ENCODE results near the gene ERCC6L2.

Gene ERCC6L2

DNA sequence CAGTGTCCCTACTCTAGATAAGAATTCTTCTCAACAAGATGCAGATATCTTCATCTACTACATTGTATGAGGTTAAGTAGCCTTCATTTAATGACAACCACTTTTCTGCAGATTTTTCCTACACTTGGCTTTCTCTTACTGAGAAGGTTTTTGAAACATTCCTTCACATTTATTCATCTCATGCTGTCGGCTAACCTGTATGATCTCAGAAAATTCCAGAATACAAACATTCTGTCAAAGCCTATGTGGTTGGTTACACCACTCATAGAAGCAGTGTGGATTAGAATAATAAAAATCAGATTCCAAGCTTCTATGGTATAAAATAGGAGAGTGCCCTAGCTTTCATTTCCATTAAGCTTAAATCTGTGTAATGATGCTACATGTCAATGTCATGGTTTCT is 39.4 kb upstream of the ERCC6L2 start:
- no peak for TF ChIP-seq CTCF (conservative IDR thresholded peaks at IDR 0.05; ENCODE audit: low read depth, low read length)
- Histone ChIP-seq H3K4me1 (ENCODE audit: low read depth, poor library complexity, severe bottlenecking) (no peaks in the 10 kb centered on the region), H3K4me3 (IDR thresholded peaks at IDR 0.05; ENCODE audit: insufficient read depth, low read depth, low read length) (no peak overlapping the region), H3K4me2 (no peak overlapping the region), H3K27me3 (ENCODE audit: insufficient read depth, low read depth) (no peaks in the 10 kb centered on the region), H3K9ac (no peak overlapping the region), H3K79me2 (ENCODE audit: insufficient read depth, low read depth) (no peaks in the 10 kb centered on the region), H2AFZ (ENCODE audit: low read depth) (no peak overlapping the region), H3K36me3 (ENCODE audit: insufficient read depth) (no peaks in the 10 kb centered on the region), H3K27ac (no peak overlapping the region), H4K20me1 (ENCODE audit: insufficient read depth) (no peaks in the 10 kb centered on the region)

GRCh38 chr9:95839012-95839411 is 36.5 kb upstream of the ERCC6L2 start:
- no peak overlapping the region for H3K4me2 ChIP-seq
- TF ChIP-seq CTCF (conservative IDR thresholded peaks at IDR 0.05; ENCODE audit: low read depth, low read length): no peak
- H3K4me3 ChIP-seq (IDR thresholded peaks at IDR 0.05; ENCODE audit: insufficient read depth, low read depth, low read length): no peak overlapping the region
- no peaks in the 10 kb centered on the region for H3K27me3 ChIP-seq (ENCODE audit: insufficient read depth, low read depth)
- no peaks in the 10 kb centered on the region for H3K36me3 ChIP-seq (ENCODE audit: insufficient read depth)
- H3K4me1 ChIP-seq (ENCODE audit: low read depth, poor library complexity, severe bottlenecking): no peaks in the 10 kb centered on the region
- no peak overlapping the region for H2AFZ ChIP-seq (ENCODE audit: low read depth)
- no peaks in the 10 kb centered on the region for H3K79me2 ChIP-seq (ENCODE audit: insufficient read depth, low read depth)
- H4K20me1 ChIP-seq (ENCODE audit: insufficient read depth): no peaks in the 10 kb centered on the region
- H3K27ac ChIP-seq: no peak overlapping the region
- no peak overlapping the region for H3K9ac ChIP-seq

DNA sequence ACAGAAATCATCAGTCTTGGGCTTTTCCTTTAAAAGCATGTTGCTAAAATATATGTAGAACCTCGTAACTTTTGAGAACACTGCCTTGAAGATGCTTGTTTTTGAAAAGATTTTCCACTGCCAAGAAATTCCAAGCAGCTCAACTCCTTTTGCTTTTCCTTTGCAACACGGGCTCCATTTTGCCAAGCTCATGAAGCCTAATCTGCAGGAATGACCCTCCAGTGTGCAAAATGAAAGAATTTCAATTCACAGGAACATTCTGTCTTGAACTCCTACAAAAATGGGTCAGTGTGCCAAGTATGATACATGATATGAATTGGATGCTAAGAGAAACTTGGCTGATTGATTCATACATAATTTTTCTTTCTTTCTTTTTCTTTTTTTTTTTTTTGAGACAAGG is 35.4 kb upstream of the ERCC6L2 start:
- Histone ChIP-seq H3K4me1 (ENCODE audit: low read depth, poor library complexity, severe bottlenecking) (no peaks in the 10 kb centered on the region), H3K27me3 (ENCODE audit: insufficient read depth, low read depth) (no peaks in the 10 kb centered on the region), H3K4me2 (no peak overlapping the region), H2AFZ (ENCODE audit: low read depth) (no peak overlapping the region), H3K27ac (no peak overlapping the region), H3K9ac (no peak overlapping the region), H3K4me3 (IDR thresholded peaks at IDR 0.05; ENCODE audit: insufficient read depth, low read depth, low read length) (no peak overlapping the region), H3K79me2 (ENCODE audit: insufficient read depth, low read depth) (no peaks in the 10 kb centered on the region), H4K20me1 (ENCODE audit: insufficient read depth) (no peaks in the 10 kb centered on the region), H3K36me3 (ENCODE audit: insufficient read depth) (no peaks in the 10 kb centered on the region)
- no peak for TF ChIP-seq CTCF (conservative IDR thresholded peaks at IDR 0.05; ENCODE audit: low read depth, low read length)

- H3K4me3 ChIP-seq (IDR thresholded peaks at IDR 0.05; ENCODE audit: insufficient read depth, low read depth, low read length): no peak overlapping the region
- no peaks in the 10 kb centered on the region for H3K36me3 ChIP-seq (ENCODE audit: insufficient read depth)
- no peak overlapping the region for H3K9ac ChIP-seq
- no peaks in the 10 kb centered on the region for H3K79me2 ChIP-seq (ENCODE audit: insufficient read depth, low read depth)
- no peaks in the 10 kb centered on the region for H3K27me3 ChIP-seq (ENCODE audit: insufficient read depth, low read depth)
- no peak for TF ChIP-seq CTCF (conservative IDR thresholded peaks at IDR 0.05; ENCODE audit: low read depth, low read length)
- no peak overlapping the region for H2AFZ ChIP-seq (ENCODE audit: low read depth)
- H3K4me2 ChIP-seq: no peak overlapping the region
- H4K20me1 ChIP-seq (ENCODE audit: insufficient read depth): no peaks in the 10 kb centered on the region
- H3K4me1 ChIP-seq (ENCODE audit: low read depth, poor library complexity, severe bottlenecking): no peaks in the 10 kb centered on the region
- no peak overlapping the region for H3K27ac ChIP-seq
These were observed 34.1 kb upstream of the ERCC6L2 start for GRCh38 chr9:95841377-95841776.

DNA sequence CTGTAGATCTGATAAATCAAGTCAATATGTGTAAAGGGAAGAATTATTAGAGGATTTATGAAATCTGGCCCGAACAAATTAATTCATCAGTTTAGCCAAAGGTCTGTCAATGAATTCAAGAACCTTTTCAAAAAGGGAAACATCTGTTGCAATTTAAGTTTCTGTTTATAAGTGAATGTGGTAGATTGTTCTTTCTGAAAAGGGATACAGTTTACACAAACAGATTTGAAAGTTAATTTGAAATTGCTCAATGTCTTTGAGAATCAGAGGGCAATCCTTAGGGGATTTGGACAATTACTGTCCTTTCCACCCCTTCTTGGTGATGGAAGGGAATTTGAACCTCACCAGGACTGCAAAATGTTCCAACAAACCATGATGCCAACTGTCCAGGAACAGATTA is 29.7 kb upstream of the ERCC6L2 start:
- no peaks in the 10 kb centered on the region for H3K4me1 ChIP-seq (ENCODE audit: low read depth, poor library complexity, severe bottlenecking)
- no peaks in the 10 kb centered on the region for H3K27me3 ChIP-seq (ENCODE audit: insufficient read depth, low read depth)
- H3K9ac ChIP-seq: no peak overlapping the region
- no peak overlapping the region for H2AFZ ChIP-seq (ENCODE audit: low read depth)
- H3K4me2 ChIP-seq: no peak overlapping the region
- H3K36me3 ChIP-seq (ENCODE audit: insufficient read depth): no peaks in the 10 kb centered on the region
- no peaks in the 10 kb centered on the region for H4K20me1 ChIP-seq (ENCODE audit: insufficient read depth)
- TF ChIP-seq CTCF (conservative IDR thresholded peaks at IDR 0.05; ENCODE audit: low read depth, low read length): no peak
- H3K79me2 ChIP-seq (ENCODE audit: insufficient read depth, low read depth): no peaks in the 10 kb centered on the region
- no peak overlapping the region for H3K4me3 ChIP-seq (IDR thresholded peaks at IDR 0.05; ENCODE audit: insufficient read depth, low read depth, low read length)
- H3K27ac ChIP-seq: no peak overlapping the region

Measured in KMS-11 (cell line).